ENCODE results near the gene GET4.
"Not testable (repeated sequence)": the region's sequence is repeated elsewhere in the genome, so short reads cannot be mapped to it uniquely, and the experiment has no call there.

Gene GET4

GRCh38 chr7:895451-896052 lies 19.2 kb downstream of the GET4 start:
- no peak overlapping the region for H3K4me3 ChIP-seq (ENCODE audit: low read depth, low read length)
- no peak for DNase-seq (ENCODE audit: low read depth)

- DNase-seq (ENCODE audit: low read depth), result no peak
- no peak overlapping the region for H3K4me3 ChIP-seq (ENCODE audit: low read depth, low read length)
Measured at GRCh38 chr7:896346-897075, 20.2 kb downstream of the GET4 start.

DNA sequence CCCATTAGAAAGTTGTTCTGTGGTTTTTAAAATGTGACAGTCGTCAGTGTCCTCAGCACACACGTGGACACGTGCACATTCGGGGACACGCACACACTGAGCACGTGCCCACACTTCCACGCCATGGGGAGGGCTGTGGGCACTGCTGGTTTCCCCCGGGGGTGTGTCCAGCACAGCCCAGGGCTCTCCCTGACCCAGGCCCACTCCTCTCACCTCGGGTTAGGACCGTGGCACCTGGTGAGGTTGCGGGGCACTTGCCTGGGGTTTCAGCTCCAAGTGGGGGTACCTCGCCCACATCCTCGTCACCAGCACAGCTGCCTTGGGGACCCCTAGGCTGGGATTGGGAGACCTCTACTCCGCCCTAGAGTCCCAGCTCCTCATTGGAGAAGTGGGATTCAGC lies 20.7 kb downstream of the GET4 start:
- no peak overlapping the region for H3K4me3 ChIP-seq (ENCODE audit: low read depth, low read length)
- DNase-seq (ENCODE audit: low read depth), result no peak

DNA sequence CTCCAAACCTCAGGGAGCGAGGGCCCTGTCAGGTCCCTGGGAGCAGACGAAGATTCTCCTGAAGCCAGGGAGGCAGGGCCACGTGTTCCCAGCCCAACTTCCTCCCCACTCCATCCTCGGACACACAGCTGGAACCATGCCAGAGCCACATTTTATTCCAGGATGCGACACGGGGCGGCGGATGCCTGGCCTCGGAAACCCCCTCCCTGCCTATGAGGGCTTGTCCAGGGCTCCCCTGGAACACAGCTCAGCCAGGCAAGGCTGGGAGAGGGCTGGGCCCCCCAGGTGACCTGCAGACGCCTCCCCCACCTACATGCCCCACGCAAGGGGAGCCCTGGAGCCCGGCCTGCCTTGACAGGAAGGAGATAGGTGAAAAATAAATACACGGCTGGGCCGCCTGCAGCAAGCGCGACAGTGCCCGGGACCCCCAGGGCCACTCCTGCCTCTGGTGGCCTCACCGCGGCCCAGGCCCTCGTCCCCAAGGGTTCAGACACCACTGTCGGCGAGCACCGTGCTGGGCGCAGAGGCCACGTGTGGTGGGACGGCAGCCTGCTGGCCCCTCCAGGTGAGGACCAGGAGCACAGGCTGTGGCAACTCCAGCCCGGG lies 21.5 kb downstream of the GET4 start:
- no peak for DNase-seq (ENCODE audit: low read depth)
- no peak overlapping the region for H3K4me3 ChIP-seq (ENCODE audit: low read depth, low read length)

DNA sequence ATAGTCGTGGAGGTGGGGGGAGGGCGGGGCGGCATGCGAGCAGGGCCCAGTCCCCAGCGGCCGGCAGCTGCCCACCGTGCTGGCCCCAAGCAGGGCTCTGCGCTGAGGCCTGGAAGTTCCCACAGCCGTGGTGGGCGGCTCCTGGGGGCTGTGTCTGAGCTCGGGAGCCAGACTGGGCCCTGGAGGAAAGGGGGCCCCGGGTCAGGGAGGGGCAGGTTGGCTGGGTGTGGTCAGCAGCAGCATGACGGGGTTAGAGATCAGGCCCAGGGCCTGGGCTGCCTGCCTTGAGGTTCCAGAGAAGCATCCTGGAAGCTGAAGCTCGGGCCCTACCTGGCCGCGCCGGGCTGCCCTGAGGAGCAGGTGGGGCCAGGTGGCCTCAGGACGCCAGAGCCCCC lies 22.1 kb downstream of the GET4 start:
- no peak for DNase-seq (ENCODE audit: low read depth)
- H3K4me3 ChIP-seq (ENCODE audit: low read depth, low read length), result no peak overlapping the region

- H3K4me3 ChIP-seq (ENCODE audit: low read depth, low read length), result no peak overlapping the region
- no peak for DNase-seq (ENCODE audit: low read depth)
Measured at GRCh38 chr7:898855-899681, 22.7 kb downstream of the GET4 start.

DNA sequence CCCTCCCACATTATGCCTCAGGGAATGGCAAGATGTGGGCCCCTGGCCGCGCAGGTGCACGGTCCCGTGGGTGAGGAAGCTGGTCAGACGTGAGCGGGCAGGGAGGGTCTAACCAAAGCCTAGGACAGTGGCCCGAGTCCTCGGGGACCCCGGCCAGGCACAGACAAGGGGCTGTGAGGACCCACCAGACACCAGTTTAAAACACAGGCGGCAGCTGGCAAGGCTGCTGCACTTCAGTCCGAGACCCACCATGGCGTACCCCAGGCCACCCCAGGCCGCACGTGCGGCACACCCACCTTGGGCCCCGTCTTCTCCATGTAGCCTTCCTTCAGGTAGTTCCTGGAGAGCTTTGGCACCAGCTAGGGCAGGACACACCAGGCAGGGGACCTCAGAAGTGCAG lies 23.5 kb downstream of the GET4 start:
- H3K4me3 ChIP-seq (ENCODE audit: low read depth, low read length), result no peak overlapping the region
- DNase-seq (ENCODE audit: low read depth), result no peak

GRCh38 chr7:900331-901040 lies 24.1 kb downstream of the GET4 start:
- no peak for DNase-seq (ENCODE audit: low read depth)
- H3K4me3 ChIP-seq (ENCODE audit: low read depth, low read length), result no peak overlapping the region

DNA sequence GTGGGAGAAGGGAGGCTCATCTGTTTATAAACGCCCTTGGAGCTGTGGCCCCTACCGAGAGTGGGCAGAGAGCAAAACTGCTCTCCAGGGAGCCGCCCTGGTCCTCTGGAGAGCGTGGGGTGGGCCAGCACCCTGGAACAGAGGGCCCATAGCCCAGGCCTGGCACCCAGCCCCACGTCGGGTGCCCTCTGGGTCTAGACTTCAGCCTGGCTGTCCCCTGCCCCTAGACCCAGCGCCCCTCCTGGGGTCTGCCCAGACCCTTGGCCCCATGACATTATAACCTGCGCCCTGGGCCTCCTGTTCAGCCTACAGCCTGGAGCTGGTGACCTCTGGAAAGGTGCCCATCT lies 24.7 kb downstream of the GET4 start:
- H3K4me3 ChIP-seq (ENCODE audit: low read depth, low read length), result no peak overlapping the region
- DNase-seq (ENCODE audit: low read depth), result no peak

- DNase-seq (ENCODE audit: low read depth), result peak; percentile 62
Measured at GRCh38 chr7:901388-902154, 25.2 kb downstream of the GET4 start.

GRCh38 chr7:902996-903395 lies 26.6 kb downstream of the GET4 start:
- no peak for DNase-seq (ENCODE audit: low read depth)
- H3K4me3 ChIP-seq (ENCODE audit: low read depth, low read length), result no peak overlapping the region

More at GRCh38 chr7:901388-902154, 25.2 kb downstream of the GET4 start:
- no peak overlapping the region for H3K4me3 ChIP-seq (ENCODE audit: low read depth, low read length)

DNA sequence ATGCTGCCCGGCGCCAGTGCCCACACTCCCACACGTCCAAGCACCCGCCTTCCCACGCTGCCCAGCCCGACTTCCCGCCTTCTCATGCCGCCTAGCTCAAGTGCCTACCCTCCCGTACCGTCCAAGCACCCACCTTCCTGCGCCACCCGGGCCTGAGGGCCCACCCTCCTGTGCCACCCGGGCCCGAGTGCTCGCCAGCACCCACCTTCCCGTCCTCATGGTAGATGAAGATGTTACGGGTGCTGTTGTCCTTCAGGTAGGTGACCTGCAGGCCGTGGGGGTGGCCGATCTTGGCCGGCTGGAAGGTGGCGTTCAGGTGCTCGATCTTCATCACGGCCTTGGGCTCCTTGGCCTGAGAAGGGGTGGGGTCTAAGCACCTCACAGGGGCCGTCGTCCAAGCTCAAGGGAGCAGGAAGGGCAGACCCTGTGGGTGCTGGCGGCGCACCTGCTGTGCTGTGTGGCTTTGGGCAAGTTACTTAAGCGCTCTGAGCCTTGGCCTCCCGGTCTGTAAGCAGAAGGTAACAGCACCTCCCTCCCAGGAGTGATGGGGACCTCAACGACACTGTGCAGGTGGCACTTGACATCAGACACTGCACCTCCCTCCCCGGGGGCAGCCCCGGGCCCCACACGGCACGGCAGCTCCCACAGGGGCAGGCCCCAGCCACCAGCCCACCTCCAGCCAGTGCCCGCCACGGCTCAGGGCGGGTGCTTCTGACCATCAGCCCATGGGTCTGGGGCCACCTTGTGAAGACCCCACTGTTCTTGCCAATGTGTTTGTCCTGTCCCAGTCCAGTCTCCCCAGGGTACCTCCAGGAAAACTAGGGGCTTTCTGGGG lies 27.8 kb downstream of the GET4 start:
- no peak overlapping the region for H3K4me3 ChIP-seq (ENCODE audit: low read depth, low read length)
- no peak for DNase-seq (ENCODE audit: low read depth)

DNA sequence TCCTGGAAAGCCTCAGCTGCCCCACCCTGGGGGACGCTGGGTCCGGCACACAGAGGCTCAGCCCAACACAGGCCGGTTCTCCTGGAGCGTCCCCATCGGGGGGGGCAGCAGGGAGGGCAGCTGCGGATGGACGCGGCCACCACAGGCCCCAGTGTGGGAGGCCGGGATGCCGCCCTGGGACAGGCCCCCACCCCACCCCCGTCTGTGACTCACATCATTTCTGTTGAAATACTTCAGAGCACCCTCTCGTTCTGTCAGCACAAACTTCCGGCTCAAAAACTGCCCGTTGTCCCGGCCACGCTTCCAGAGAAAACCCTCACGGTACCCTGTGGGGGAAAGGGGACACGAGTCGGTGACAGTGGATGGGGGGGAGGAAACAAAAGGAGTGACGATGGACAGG lies 28.5 kb downstream of the GET4 start:
- DNase-seq (ENCODE audit: low read depth), result no peak
- no peak overlapping the region for H3K4me3 ChIP-seq (ENCODE audit: low read depth, low read length)

DNA sequence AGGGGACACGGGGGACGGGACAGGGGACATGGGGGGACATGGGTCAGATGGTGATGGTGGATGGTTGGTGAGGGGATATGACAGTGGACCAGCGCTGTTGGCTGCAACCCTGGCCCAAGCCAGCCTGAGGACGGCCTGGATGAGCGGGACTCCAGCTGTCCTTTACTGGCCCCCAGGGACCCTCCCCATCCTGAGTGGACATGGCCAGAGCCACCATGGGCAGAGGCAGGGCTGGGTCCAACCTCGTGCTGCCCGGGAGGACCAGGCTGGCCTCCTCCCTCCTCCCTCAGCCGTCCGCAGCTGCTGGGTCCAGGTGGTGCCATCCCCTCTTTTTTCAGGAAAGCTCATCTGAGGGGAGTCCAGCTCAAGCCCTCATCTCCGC lies 30.4 kb downstream of the GET4 start:
- DNase-seq (ENCODE audit: low read depth), result no peak
- no peak overlapping the region for H3K4me3 ChIP-seq (ENCODE audit: low read depth, low read length)

DNA sequence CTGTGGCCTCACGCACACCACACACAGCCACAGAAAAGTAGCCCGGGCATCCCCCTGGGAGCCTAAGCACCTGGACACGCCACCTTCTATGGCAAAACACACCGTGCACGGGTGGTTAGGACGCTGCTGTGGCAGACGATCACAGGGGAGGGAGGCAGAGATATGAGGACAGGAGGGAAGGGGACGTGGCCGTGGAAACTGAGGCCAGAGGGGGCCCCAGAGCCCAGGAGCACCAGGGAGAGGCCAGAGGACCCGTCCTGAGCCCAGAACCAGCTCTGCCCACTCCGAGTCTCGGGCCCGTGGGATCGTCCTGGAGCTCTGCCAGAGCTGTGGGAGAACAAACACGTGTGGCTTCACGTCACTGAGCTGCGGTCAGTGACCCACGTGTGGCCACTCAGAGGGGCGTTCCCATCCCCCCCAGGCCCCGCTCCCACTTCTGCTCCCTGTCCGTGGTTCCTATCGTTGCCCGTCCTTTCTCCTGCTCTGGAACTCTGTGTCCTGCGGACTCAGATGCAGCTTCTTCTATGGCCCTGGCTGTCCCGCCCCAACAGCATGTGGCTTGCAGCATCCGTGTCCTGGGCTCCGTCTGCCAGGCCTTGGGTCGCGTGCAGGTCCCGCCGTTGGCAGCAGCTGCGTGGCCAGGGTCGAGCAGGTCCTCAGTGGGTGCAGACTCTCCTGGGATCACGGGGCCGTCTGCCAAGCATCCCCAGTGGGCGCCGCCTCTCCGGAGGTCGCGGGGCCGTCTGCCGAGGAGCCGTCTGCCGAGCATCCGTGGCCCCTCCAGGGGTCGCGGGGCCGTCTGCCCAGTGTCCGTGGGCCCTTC lies 31.0 kb downstream of the GET4 start:
- no peak overlapping the region for H3K4me3 ChIP-seq (ENCODE audit: low read depth, low read length)
- DNase-seq (ENCODE audit: low read depth), result no peak

DNA sequence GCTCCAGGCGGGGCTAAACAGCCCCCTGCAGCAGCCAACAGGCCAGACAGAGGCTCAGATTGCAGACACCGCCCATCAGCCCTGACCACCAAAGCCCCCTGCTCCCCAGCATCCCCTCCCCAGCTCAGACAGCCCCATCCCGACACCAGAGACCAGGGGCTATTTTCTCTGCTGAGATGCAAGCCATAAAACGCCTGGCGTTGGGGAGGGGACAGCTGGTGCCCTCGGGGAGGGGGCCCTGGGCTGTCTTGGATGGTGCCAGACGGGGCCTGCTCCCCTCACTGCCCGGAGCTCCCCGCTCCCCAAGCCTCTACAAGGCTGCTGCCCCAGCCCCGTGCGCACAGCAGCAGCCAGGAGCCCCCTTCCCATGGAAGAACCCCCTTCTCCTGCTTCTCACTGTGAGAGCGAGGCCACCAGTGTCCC lies 31.8 kb downstream of the GET4 start:
- no peak for DNase-seq (ENCODE audit: low read depth)
- no peak overlapping the region for H3K4me3 ChIP-seq (ENCODE audit: low read depth, low read length)

DNA sequence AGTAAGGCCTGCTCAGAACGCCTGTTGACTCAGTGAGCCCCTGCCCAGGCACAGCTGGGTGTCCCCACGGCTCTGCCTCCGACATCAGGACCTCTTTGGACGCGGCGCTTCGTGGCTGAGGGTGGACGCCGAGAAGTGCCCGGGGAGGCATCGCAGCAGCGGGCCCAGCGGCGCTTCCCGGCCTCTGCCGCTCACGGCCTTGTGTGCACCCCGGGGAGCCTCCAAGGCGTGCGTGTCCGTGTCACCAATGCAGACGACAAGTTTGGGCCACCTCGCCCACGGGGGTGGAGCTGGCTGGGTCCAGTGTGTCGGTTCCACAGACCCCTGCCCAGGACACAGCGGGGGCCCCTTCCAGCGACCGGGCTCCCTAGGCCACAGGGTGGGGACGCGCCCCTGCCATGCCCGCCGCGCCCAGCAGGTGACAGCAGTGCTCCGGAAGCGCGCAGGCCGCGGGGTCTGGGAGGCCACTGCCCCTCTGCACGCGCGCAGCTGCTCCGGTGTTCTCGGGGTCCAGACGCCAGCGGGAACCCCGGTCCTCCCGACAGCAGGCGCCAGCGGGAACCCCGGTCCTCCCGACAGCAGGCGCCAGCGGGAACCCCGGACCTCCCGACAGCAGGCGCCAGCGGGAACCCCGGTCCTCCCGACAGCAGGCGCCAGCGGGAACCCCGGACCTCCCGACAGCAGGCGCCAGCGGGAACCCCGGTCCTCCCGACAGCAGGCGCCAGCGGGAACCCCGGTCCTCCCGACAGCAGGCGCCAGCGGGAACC lies 32.4 kb downstream of the GET4 start:
- H3K4me3 ChIP-seq (ENCODE audit: low read depth, low read length), result peak overlapping the region; percentile 21
- DNase-seq (ENCODE audit: low read depth), result not testable (repeated sequence)

Data from skeletal muscle cell (primary cell).